Lower leg skin (tissue), 4 donors: ENCODE data around the gene DUXA. TPM values are rescaled to one million over a fixed set of nuclear protein-coding genes. Genes with fewer than 3 reads are reported as not detected.
A peak's percentile ranks its signal among the peaks of the same experiment; 100 is the strongest.
"Not testable (repeated sequence)": the region's sequence is repeated elsewhere in the genome, so short reads cannot be mapped to it uniquely, and the experiment has no call there.

Experiments
- DNase-seq, 2 donors: peaks; one replicate each; pipeline ENCODE4 v3.0.0-alpha.2; 2019; ENCODE audit warnings: low spot score in 2 of 2
- H3K4me3 ChIP-seq: fragments of 200-600 bp; sonication (generic); 2 replicates; pipeline ENCODE4 v1.5.1; 2017; ENCODE audit warnings: mild to moderate bottlenecking, low read depth; ENCODE audit not compliant: poor library complexity, severe bottlenecking
- POLR2A ChIP-seq, 2 donors: fragments of 450-650 bp; IDR thresholded peaks; one replicate each; pipeline ENCODE4 v1.6.1; 2016 to 2017; ENCODE audit warnings: antibody characterized with exemption in 2 of 2, mild to moderate bottlenecking in 1 of 2, moderate library complexity in 1 of 2
- WGBS, 2 donors: methylation state at CpG; one replicate each; pipeline ENCODE4 v1.1.5; 2018; 5-methylcytosine and 5-hydroxymethylcytosine counted together
- intact Hi-C: fragments of 100-400 bp; cut with DNase I; formaldehyde crosslinking; loops from one replicate; pipeline ENCODE4 v1.15.0; 2023; ENCODE audit warnings: low total_unique reads
- total RNA-seq, 4 donors: library from RNA; depleted of rRNA; stranded (reverse); fragments of >200 nt; gene quantifications; one replicate each; pipeline ENCODE4 v1.1.0, GENCODE V29; 2016
- TF ChIP-seq, protein P1 (sequence below), 3 donors: fragments of 450-650 bp; IDR thresholded peaks; one replicate each; pipeline ENCODE4 v1.5.1; 2016; ENCODE audit warnings: antibody characterized with exemption in 3 of 3, mild to moderate bottlenecking in 3 of 3, moderate library complexity in 2 of 3

DUXA gene
- total RNA-seq, 4 donors from 2014 or later, result not detected

DNA sequence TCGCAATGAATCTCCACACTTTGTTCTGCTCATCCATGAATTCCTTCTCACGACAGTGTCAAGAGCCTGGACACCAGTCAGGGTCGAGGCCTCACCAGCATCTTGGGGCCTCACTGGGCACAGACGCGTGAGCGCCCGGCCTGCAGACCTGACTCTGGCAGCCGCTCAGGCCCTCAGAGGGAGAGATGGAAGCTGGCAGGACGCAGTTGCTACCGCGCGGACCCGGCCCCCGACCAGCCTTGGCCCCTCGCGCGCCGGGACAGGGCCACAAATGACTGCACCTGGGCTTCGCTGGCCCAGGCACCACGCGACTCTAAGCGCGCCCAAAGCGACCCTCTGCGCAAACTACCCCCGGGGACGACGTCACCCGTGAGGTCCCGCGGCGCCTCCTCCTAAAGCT lies 48.4 kb downstream of the DUXA start:
- TF ChIP-seq POLR2A (IDR thresholded peaks at IDR 0.05), result no peak
- TF ChIP-seq, protein P1, sequence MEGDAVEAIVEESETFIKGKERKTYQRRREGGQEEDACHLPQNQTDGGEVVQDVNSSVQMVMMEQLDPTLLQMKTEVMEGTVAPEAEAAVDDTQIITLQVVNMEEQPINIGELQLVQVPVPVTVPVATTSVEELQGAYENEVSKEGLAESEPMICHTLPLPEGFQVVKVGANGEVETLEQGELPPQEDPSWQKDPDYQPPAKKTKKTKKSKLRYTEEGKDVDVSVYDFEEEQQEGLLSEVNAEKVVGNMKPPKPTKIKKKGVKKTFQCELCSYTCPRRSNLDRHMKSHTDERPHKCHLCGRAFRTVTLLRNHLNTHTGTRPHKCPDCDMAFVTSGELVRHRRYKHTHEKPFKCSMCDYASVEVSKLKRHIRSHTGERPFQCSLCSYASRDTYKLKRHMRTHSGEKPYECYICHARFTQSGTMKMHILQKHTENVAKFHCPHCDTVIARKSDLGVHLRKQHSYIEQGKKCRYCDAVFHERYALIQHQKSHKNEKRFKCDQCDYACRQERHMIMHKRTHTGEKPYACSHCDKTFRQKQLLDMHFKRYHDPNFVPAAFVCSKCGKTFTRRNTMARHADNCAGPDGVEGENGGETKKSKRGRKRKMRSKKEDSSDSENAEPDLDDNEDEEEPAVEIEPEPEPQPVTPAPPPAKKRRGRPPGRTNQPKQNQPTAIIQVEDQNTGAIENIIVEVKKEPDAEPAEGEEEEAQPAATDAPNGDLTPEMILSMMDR (IDR thresholded peaks at IDR 0.05), result no peak
- 71 to 77% methylated on average over 32 of the region's 32 CpGs for WGBS, 2 donors
- H3K4me3 ChIP-seq, result no peak overlapping the region

GRCh38 chr19:57113501-57113900 lies 53.8 kb downstream of the DUXA start:
- intact Hi-C loops, H3K4me3 ChIP-seq: not testable (repeated sequence)
- 71 to 80% methylated on average over 7 of the region's 7 CpGs for WGBS, 2 donors
- peak in 1 of 2 donors; percentile 64 for DNase-seq

More for the DNA sequence above, 48.4 kb downstream of the DUXA start:
- intact Hi-C loops, result no loop called here
- peak in 1 of 2 donors; percentile 70 for DNase-seq

DNA sequence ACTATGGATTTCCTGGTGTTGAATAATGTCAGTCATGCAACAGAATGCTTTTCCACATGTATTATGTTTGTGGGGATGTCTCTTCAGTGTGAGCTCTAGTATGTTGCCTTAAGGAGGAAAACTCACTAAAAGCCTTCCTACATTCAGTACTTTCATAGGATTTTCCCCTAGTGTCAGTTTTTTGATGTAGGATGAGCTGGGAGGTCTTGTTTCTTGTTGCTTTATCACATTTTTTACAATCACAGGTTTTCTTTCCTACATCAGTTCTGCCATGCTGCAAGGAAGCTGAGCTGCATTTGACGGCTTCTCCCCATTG lies 56.0 kb downstream of the DUXA start:
- intact Hi-C loops, result no loop called here
- H3K4me3 ChIP-seq, result no peak overlapping the region
- TF ChIP-seq, protein P1 (IDR thresholded peaks at IDR 0.05), result no peak
- TF ChIP-seq POLR2A (IDR thresholded peaks at IDR 0.05), result no peak
- no peak for DNase-seq
- WGBS, 2 donors, result 91 to 100% methylated on average over 1 of the region's 1 CpG

GRCh38 chr19:57110592-57111328 lies 56.5 kb downstream of the DUXA start:
- WGBS, 2 donors, result 85 to 88% methylated on average over 9 of the region's 9 CpGs
- TF ChIP-seq, protein P1 (IDR thresholded peaks at IDR 0.05), result no peak
- no peak for TF ChIP-seq POLR2A (IDR thresholded peaks at IDR 0.05)
- no peak for DNase-seq
- intact Hi-C loops, result no loop called here
- H3K4me3 ChIP-seq, result no peak overlapping the region

- TF ChIP-seq, protein P1 (IDR thresholded peaks at IDR 0.05), result no peak
- TF ChIP-seq POLR2A (IDR thresholded peaks at IDR 0.05), result no peak
- DNase-seq, result peak in 1 of 2 donors; percentile 53
- H3K4me3 ChIP-seq, result no peak overlapping the region
- WGBS, 2 donors, result 13 to 16% methylated on average over 10 to 33 of the region's 42 CpGs
- intact Hi-C loops, result no loop called here
Observed at GRCh38 chr19:57106722-57107235, 60.5 kb downstream of the DUXA start.

DNA sequence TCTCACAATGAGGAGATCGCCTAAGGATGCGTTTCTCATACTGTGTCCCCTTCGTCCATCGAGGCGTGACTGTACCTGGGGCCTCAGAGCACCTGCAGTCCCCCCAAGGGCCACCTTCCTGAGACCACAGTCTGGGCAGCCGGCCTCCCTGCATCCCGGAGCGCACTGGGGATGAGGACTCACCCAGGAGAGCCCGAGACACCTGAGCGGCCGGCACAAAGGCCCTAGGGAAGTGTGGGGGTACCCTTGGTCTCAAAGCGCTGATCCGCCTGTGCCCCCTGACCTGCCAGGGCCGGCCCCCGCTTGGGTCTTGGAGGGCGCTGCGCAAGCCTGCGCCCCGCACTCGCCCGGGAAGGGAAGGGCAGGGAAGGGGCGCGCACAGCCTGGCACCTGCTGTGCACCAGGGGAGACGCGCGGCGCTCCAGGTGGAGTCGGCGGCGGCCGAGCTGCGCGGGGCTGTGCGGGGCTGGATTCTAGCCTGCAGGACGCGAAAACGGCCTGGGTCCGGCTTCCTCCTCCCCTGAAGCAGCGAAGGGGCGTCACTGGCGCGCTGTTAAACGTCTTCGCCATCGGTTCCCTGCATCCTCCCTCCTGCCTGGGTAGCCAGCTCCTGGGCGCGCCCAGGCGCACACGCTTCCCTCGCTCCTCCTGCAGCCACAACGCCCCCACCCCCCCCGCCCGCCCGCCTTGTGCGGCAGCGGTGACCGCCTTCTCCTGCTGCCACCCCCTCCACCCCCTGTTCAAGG lies 61.1 kb downstream of the DUXA start:
- intact Hi-C loops, result no loop called here
- TF ChIP-seq, protein P1 (IDR thresholded peaks at IDR 0.05), result no peak
- TF ChIP-seq POLR2A (IDR thresholded peaks at IDR 0.05), result no peak
- peak in 1 of 2 donors; percentile 63 for DNase-seq
- no peak overlapping the region for H3K4me3 ChIP-seq
- WGBS, 2 donors, result 16 to 36% methylated on average over 8 to 11 of the region's 57 CpGs
